GM12878 (cell line): ENCODE measurements around the gene SNRPD1. TPM values are rescaled to one million over a fixed set of nuclear protein-coding genes. Genes with fewer than 3 reads are reported as not detected.
A peak's percentile ranks its signal among the peaks of the same experiment; 100 is the strongest.

Experiments used
- ATAC-seq: fragments of 200-7000 bp; cut with Tn5 transposase; 3 replicates; pipeline ENCODE4 v1.9.1; 2020; ENCODE audit warnings: mild to moderate bottlenecking, moderate library complexity
- Bru-seq: library from RNA; stranded (reverse); fragments of 400-500 nt; gene quantifications from one replicate; lab custom pipeline; 2021; lab: Mats Ljungman, UMichigan
- BruChase-seq, 2 experiments: library from RNA; stranded (reverse); fragments of 400-500 nt; gene quantifications; one replicate each; lab custom pipeline; 2021; lab: Mats Ljungman, UMichigan
- BruUV-seq: library from RNA; stranded (reverse); fragments of 400-500 nt; replicated peaks from 2 replicates; lab custom pipeline; 2021; lab: Mats Ljungman, UMichigan
- CTCF ChIA-PET: fragments of 300-600 bp; sonication (Branson Sonifier 250); formaldehyde crosslinking; extraction: SDS; loops from one replicate; lab custom pipeline; 2021; ENCODE audit warnings: inconsistent platforms; lab: Yijun Ruan, JAX
- POLR2A ChIA-PET: fragments of 350-600 bp; formaldehyde crosslinking; extraction: SDS; loops from one replicate; lab custom pipeline; 2021; ENCODE audit warnings: inconsistent platforms; lab: Charles Lee
- RAD21 ChIA-PET: fragments of 300-600 bp; sonication (Branson Sonifier 250); formaldehyde crosslinking; loops from one replicate; lab custom pipeline; 2023; ENCODE audit warnings: antibody characterized with exemption; ENCODE audit not compliant: unreplicated experiment; lab: Charles Lee
- SMC1A ChIA-PET: fragments of 300-600 bp; sonication (Branson Sonifier 250); formaldehyde crosslinking; loops from one replicate; lab custom pipeline; 2023; ENCODE audit not compliant: unreplicated experiment, uncharacterized antibody; lab: Charles Lee
- DNase-seq: peaks from one replicate; pipeline ENCODE4 v3.0.0-alpha.2; 2011; ENCODE audit warnings: low read depth, low spot score
- FAIRE-seq: peaks from 3 replicates; lab custom pipeline; 2011; peaks lifted over from hg19 to GRCh38; lab: Jason Lieb, UNC
- H2AFZ ChIP-seq: 2 replicates; pipeline ENCODE4 v1.6.0; 2011; ENCODE audit warnings: low read depth, low read length, control low read depth; ENCODE audit not compliant: control insufficient read depth
- H3K27ac ChIP-seq: 2 replicates; pipeline ENCODE4 v1.5.1; 2011; ENCODE audit warnings: control low read depth; ENCODE audit not compliant: control insufficient read depth, insufficient read depth
- H3K27me3 ChIP-seq, 2 experiments: replicated peaks in 1 of 2; 2 replicates each; pipeline versions ENCODE4 v1.6.0 to v1.6.1; 2011; ENCODE audit warnings: low read length in 1 of 2; ENCODE audit not compliant: control insufficient read depth in 2 of 2, insufficient read depth in 2 of 2
- H3K36me3 ChIP-seq, 2 experiments: 2 replicates each; pipeline ENCODE4 v1.5.1; 2011; ENCODE audit warnings: low read length in 1 of 2; ENCODE audit not compliant: control insufficient read depth in 2 of 2, insufficient read depth in 2 of 2
- H3K4me1 ChIP-seq: 2 replicates; pipeline ENCODE4 v1.6.1; 2011; ENCODE audit warnings: mild to moderate bottlenecking, low read length, moderate library complexity, mixed read lengths; ENCODE audit not compliant: control insufficient read depth, insufficient read depth
- H3K4me2 ChIP-seq: 2 replicates; pipeline ENCODE4 v1.6.0; 2011; ENCODE audit warnings: control low read depth; ENCODE audit not compliant: control insufficient read depth, insufficient read depth
- H3K4me3 ChIP-seq: fragments of 200-600 bp; sonication (generic); 2 replicates; pipeline ENCODE4 v1.5.1; 2016
- H3K79me2 ChIP-seq: 2 replicates; pipeline ENCODE4 v1.6.0; 2011; ENCODE audit warnings: low read length; ENCODE audit not compliant: control insufficient read depth, insufficient read depth
- H3K9ac ChIP-seq: 2 replicates; pipeline ENCODE4 v1.8.0; 2011; ENCODE audit warnings: low read length, control low read depth, mixed read lengths; ENCODE audit not compliant: control insufficient read depth, insufficient read depth
- H3K9me3 ChIP-seq: replicated peaks from 3 replicates; pipeline ENCODE4 v1.5.1; 2011; ENCODE audit warnings: mild to moderate bottlenecking, low read length; ENCODE audit not compliant: control insufficient read depth, insufficient read depth
- H4K20me1 ChIP-seq: 2 replicates; pipeline ENCODE4 v1.6.0; 2011; ENCODE audit not compliant: control insufficient read depth, insufficient read depth
- ATF7 ChIP-seq: fragments of 450-650 bp; IDR thresholded peaks from 2 replicates; pipeline ENCODE4 v1.6.1; 2016; ENCODE audit warnings: low read depth, mild to moderate bottlenecking
- CEBPB ChIP-seq, 2 experiments: fragments of 150-350 bp in 1 of 2; IDR thresholded peaks; 2 replicates each; pipeline ENCODE4 v1.6.1; 2012 to 2014; ENCODE audit warnings: low read depth in 2 of 2, low read length in 2 of 2, borderline replicate concordance in 1 of 2, inconsistent platforms in 1 of 2
- CREB1 ChIP-seq: IDR thresholded peaks from 2 replicates; pipeline ENCODE4 v1.6.1; 2012; ENCODE audit warnings: low read depth, mild to moderate bottlenecking, inconsistent platforms
- EGR1 ChIP-seq, 2 experiments: IDR thresholded peaks; 1 replicate in 1 of 2; 2 replicates in 1 of 2; pipeline ENCODE4 v1.6.1; 2011 to 2012; ENCODE audit warnings: low read depth in 2 of 2, low read length in 2 of 2, borderline replicate concordance in 1 of 2, mild to moderate bottlenecking in 1 of 2, moderate library complexity in 1 of 2
- HDAC2 ChIP-seq: fragments of 200-600 bp; sonication (generic); IDR thresholded peaks from 2 replicates; pipeline ENCODE4 v1.6.1; 2017
- KAT2A ChIP-seq: conservative IDR thresholded peaks from 2 replicates; pipeline ENCODE4 v1.6.1; 2011; ENCODE audit warnings: low read depth, low read length; ENCODE audit not compliant: control insufficient read depth
- KLF5 ChIP-seq: fragments of 450-650 bp; IDR thresholded peaks from 2 replicates; pipeline ENCODE4 v1.6.1; 2014; ENCODE audit warnings: mild to moderate bottlenecking; ENCODE audit not compliant: partially characterized antibody
- NR2C1 ChIP-seq: fragments of 450-650 bp; IDR thresholded peaks from 2 replicates; pipeline ENCODE4 v1.6.1; 2017; ENCODE audit warnings: antibody characterized with exemption, mild to moderate bottlenecking, moderate library complexity
- PAX5 ChIP-seq: IDR thresholded peaks from 2 replicates; pipeline ENCODE4 v1.6.1; 2011; ENCODE audit warnings: low read depth, low read length, borderline replicate concordance
- PAX8 ChIP-seq: fragments of 450-650 bp; IDR thresholded peaks from 2 replicates; pipeline ENCODE4 v1.6.1; 2017; ENCODE audit warnings: mild to moderate bottlenecking, moderate library complexity
- PKNOX1 ChIP-seq: fragments of 450-650 bp; IDR thresholded peaks from 2 replicates; pipeline ENCODE4 v1.6.1; 2016; ENCODE audit warnings: mild to moderate bottlenecking
- RAD21 ChIP-seq: IDR thresholded peaks from 2 replicates; pipeline ENCODE4 v1.6.1; 2011; ENCODE audit warnings: mild to moderate bottlenecking, low read depth, low read length, moderate library complexity; ENCODE audit not compliant: insufficient read depth
- RELB ChIP-seq: fragments of 450-650 bp; IDR thresholded peaks from 2 replicates; pipeline ENCODE4 v1.6.1; 2017; ENCODE audit warnings: low read depth, mild to moderate bottlenecking, moderate library complexity
- TCF7 ChIP-seq: IDR thresholded peaks from 2 replicates; pipeline ENCODE4 v1.6.1; 2014; ENCODE audit warnings: antibody characterized with exemption, borderline replicate concordance
- YBX1 ChIP-seq: fragments of 450-650 bp; IDR thresholded peaks from 2 replicates; pipeline ENCODE4 v1.6.1; 2016; ENCODE audit warnings: antibody characterized with exemption
- WGBS: methylation state at CpG from one replicate; pipeline ENCODE4 v1.1.6; 2016; ENCODE audit warnings: low lambda C conversion rate; ENCODE audit not compliant: insufficient replicate concordance, insufficient coverage; ENCODE audit errors: missing lambda C conversion rate; 5-methylcytosine and 5-hydroxymethylcytosine counted together
- in situ Hi-C: fragments of 300-500 bp; cut with MboI; formaldehyde crosslinking; loops from 9 replicates; pipeline ENCODE4 v1.14.3; 2018; ENCODE audit warnings: mixed read lengths
- intact Hi-C: fragments of 100-400 bp; cut with micrococcal nuclease; formaldehyde crosslinking; loops from one replicate; pipeline ENCODE4 v1.14.2; 2022; ENCODE audit not compliant: unreplicated experiment
- long read RNA-seq, 2 experiments: library from polyadenylated mRNA; unstranded; transcript quantifications; one replicate each; pipeline ENCODE4 v2.0.0, GENCODE V29; 2019 to 2020
- polyA minus RNA-seq, 3 experiments: library from RNA; depleted of rRNA, polyadenylated mRNA; stranded (reverse); fragments of >200 nt; gene quantifications; 2 replicates each; pipeline ENCODE4 v1.2.3, GENCODE V29; 2011
- polyA plus RNA-seq, 11 experiments: library from polyadenylated mRNA; depleted of rRNA in 4 of 11; unstranded in 6 of 11; stranded (reverse) in 5 of 11; fragments of >200 nt; fragmentation: Nextera tagmentation in 4 of 11; fragmentation: Illumina TruSeq in 1 of 11; extraction: Ambion mirVana in 4 of 11; extraction: Trizol in 1 of 11; gene quantifications; 1 replicate in 1 of 11; 2 replicates in 10 of 11; pipeline versions ENCODE4 v1.2.1 to v1.2.3, GENCODE V29; 2011 to 2016; ENCODE audit warnings: inconsistent platforms in 2 of 11, missing spikeins in 2 of 11, low read depth in 1 of 11
- total RNA-seq, 4 experiments: library from RNA; depleted of rRNA in 3 of 4; stranded (reverse); fragments of >200 nt in 3 of 4; fragmentation: Illumina TruSeq in 1 of 4; extraction: Trizol in 1 of 4; gene quantifications; 2 replicates each; pipeline versions ENCODE4 v1.2.1 to v1.2.3, GENCODE V29; 2013 to 2021

Gene SNRPD1
- 12.8 and 13.2 TPM in 2 replicates for total RNA-seq (2013; cell fraction: nucleolus; rRNA removed)
- total RNA-seq (2014; rRNA removed) (52.6 and 75.0 TPM in 2 replicates), total RNA-seq (2014; rRNA removed; fragmentation: Illumina TruSeq; extraction: Trizol) (244 and 254 TPM in 2 replicates), total RNA-seq (2021) (143 and 146 TPM in 2 replicates), polyA plus RNA-seq (2011; rRNA removed) (193 and 309 TPM in 2 replicates), polyA plus RNA-seq (2014; fragmentation: Illumina TruSeq; extraction: Trizol) (201 and 258 TPM in 2 replicates), polyA plus RNA-seq (2014; fragmentation: Nextera tagmentation; extraction: Ambion mirVana) (100 to 1,000 TPM; 842 to 866 TPM), polyA plus RNA-seq (2014; rRNA removed) (110 and 120 TPM in 2 replicates), polyA plus RNA-seq (2016; fragmentation: Nextera tagmentation; extraction: Ambion mirVana) (100 to 1,000 TPM; 569 to 614 TPM), polyA minus RNA-seq (2011; rRNA and poly(A)+ RNA removed) (10.8 and 15.3 TPM in 2 replicates), Bru-seq, nascent RNA (percentile 93 among the genes with signal in this experiment), BruChase-seq, experiment 1, labeled RNA remaining after a 6-hour chase (percentile 90 among the genes with signal in this experiment), BruChase-seq, experiment 2, labeled RNA remaining after a 2-hour chase (percentile 87 among the genes with signal in this experiment)
- 67.6 TPM for polyA plus RNA-seq (2011; ENCODE audit: low read depth)
- 28.5 and 46.8 TPM in 2 replicates for polyA plus RNA-seq (2011; cell fraction: cytosol; rRNA removed)
- polyA plus RNA-seq (2011; cell fraction: nucleus; rRNA removed), result 8.9 and 19.6 TPM in 2 replicates
- 69.7 and 81.5 TPM in 2 replicates for polyA plus RNA-seq (2012)
- polyA minus RNA-seq (2011; cell fraction: cytosol; rRNA and poly(A)+ RNA removed), result 21.1 and 26.8 TPM in 2 replicates
- polyA minus RNA-seq (2011; cell fraction: nucleus; rRNA and poly(A)+ RNA removed), result 5.7 and 12.4 TPM in 2 replicates
- long read RNA-seq, experiment 1, full-length matches to known transcripts, result 226 of 229 reads
- long read RNA-seq, experiment 1, partial matches to known transcripts, result 0 of 229 reads
- long read RNA-seq, experiment 1, other reads (novel, unspliced or antisense), result 3 of 229 reads
- long read RNA-seq, experiment 2, full-length matches to known transcripts, result 838 of 859 reads
- long read RNA-seq, experiment 2, partial matches to known transcripts, result 5 of 859 reads
- long read RNA-seq, experiment 2, other reads (novel, unspliced or antisense), result 16 of 859 reads

- Histone ChIP-seq H2AFZ (peak within 1 kb of the TSS; percentile 83), H3K36me3 (no peaks in the 10 kb centered on the region), H3K4me2 (peak within 1 kb of the TSS; percentile 88), H3K79me2 (peaks cover 50% of the 10 kb centered on the region), H3K4me1 (no peaks in the 10 kb centered on the region), H3K27me3 (no peaks in the 10 kb centered on the region), H3K27ac (peak within 1 kb of the TSS; percentile 95), H3K4me3 (peak within 1 kb of the TSS; percentile 83), H3K9me3 (no peaks in the 10 kb centered on the region), H3K9ac (peak within 1 kb of the TSS; percentile 89), H4K20me1 (no peaks in the 10 kb centered on the region)
- DNase-seq (peak; percentile 71), FAIRE-seq (peak; percentile 77), ATAC-seq (peak; percentile 98)
- 1% methylated on average over 59 of the region's 59 CpGs for WGBS
- ChIA-PET CTCF (interaction anchor here (0.6 to 10.6 kb wide), 13 partner anchors 12 to 238 kb away, joined by 3 to 173 read pairs (median 5); partner anchors contain the start of genes ABHD3, ESCO1 and MIB1), RAD21 (interaction anchor here (0.7 to 2.4 kb wide), 5 partner anchors 11 to 242 kb away, joined by 3 to 17 read pairs (median 4); partner anchors contain the start of gene ESCO1), POLR2A (interaction anchor here (0.6 to 3.2 kb wide), 6 partner anchors 10 to 128 kb away, joined by 4 to 19 read pairs (median 4); partner anchors contain the start of genes ESCO1 and MIB1), SMC1A (interaction anchor here (0.8 to 2.5 kb wide), 9 partner anchors 10 to 131 kb away, joined by 3 to 17 read pairs (median 5); partner anchors contain the start of genes ESCO1 and MIB1)
- BruUV-seq, result TSS peak; percentile 88
- intact Hi-C loops (loop anchor here (1.0 to 10.0 kb wide), 4 partner anchors 92 to 242 kb away; partner anchors contain the start of genes ABHD3 and MIB1), in situ Hi-C loops (loop anchor here (25.0 kb wide), 2 partner anchors 550 to 1850 kb away; partner anchors contain the start of gene RIOK3)
- TF ChIP-seq KLF5 (peak; percentile 89), PKNOX1 (peak; percentile 51; the same call in 1 of the 2 replicates), PAX5 (no peak; the same call in 1 of the 2 replicates), PAX8 (no peak), TCF7 (no peak), KAT2A (no peak), HDAC2 (no peak), CREB1 (peak; percentile 83), RELB (peak; percentile 81), RAD21 (peak; percentile 43), ATF7 (no peak; the same call in 1 of the 2 replicates), NR2C1 (peak; percentile 53; the same call in 1 of the 2 replicates), YBX1 (no peak), CEBPB (IDR thresholded peaks at IDR 0.05; ENCODE audit: borderline replicate concordance in 1 of 2, low read depth in 2 of 2, low read length in 2 of 2) (no peak), EGR1 (IDR thresholded peaks at IDR 0.05; ENCODE audit: borderline replicate concordance in 1 of 2, low read depth in 2 of 2, low read length in 2 of 2) (peak in 1 of 2 experiments; percentile 86; a peak in 2 of 3 replicates)
These were observed at the start of gene SNRPD1 for GRCh38 chr18:21612125-21613039. SNRPD1 (plus strand) TSS chr18:21612314; CDS start chr18:21612430, 116 bp downstream.
